Neural cell (in vitro differentiated cells): Measurements from ENCODE around the gene MAP2K7.
A peak's percentile ranks its signal among the peaks of the same experiment; 100 is the strongest.

Experiments used
- EP300 ChIP-seq: fragments of 450-650 bp; conservative IDR thresholded peaks from 2 replicates; pipeline ENCODE4 v1.6.1; 2014; ENCODE audit warnings: antibody characterized with exemption, mild to moderate bottlenecking, moderate library complexity; ENCODE audit not compliant: poor library complexity, severe bottlenecking
- EZH2 ChIP-seq: fragments of 200-600, 300-800 bp; shearing (Covaris generic), sonication (generic); IDR thresholded peaks from 2 replicates; pipeline ENCODE4 v1.6.1; 2014; ENCODE audit warnings: antibody characterized with exemption, low read length, borderline replicate concordance, mild to moderate bottlenecking; ENCODE audit not compliant: insufficient read depth, poor library complexity, severe bottlenecking
- MXI1 ChIP-seq: fragments of 450-650 bp; conservative IDR thresholded peaks from 2 replicates; pipeline ENCODE4 v1.6.1; 2014; ENCODE audit warnings: antibody characterized with exemption, mild to moderate bottlenecking; ENCODE audit not compliant: poor library complexity, severe bottlenecking
- POLR2AphosphoS5 ChIP-seq: IDR thresholded peaks from 2 replicates; pipeline ENCODE4 v1.6.1; 2012
- RAD21 ChIP-seq: fragments of 450-650 bp; conservative IDR thresholded peaks from 2 replicates; pipeline ENCODE4 v1.6.1; 2014; ENCODE audit warnings: antibody characterized with exemption, mild to moderate bottlenecking, moderate library complexity
- REST ChIP-seq: IDR thresholded peaks from 2 replicates; pipeline ENCODE4 v1.6.1; 2012; ENCODE audit warnings: borderline replicate concordance
- SMC3 ChIP-seq: fragments of 450-650 bp; conservative IDR thresholded peaks from 2 replicates; pipeline ENCODE4 v1.6.1; 2014; ENCODE audit warnings: antibody characterized with exemption, mild to moderate bottlenecking, moderate library complexity; ENCODE audit not compliant: poor library complexity
- TAF1 ChIP-seq: IDR thresholded peaks from 2 replicates; pipeline ENCODE4 v1.6.1; 2012; ENCODE audit warnings: low read depth
- TF ChIP-seq, protein P1 (sequence below): fragments of 450-650 bp; IDR thresholded peaks from 2 replicates; pipeline ENCODE4 v1.5.1; 2014; ENCODE audit warnings: antibody characterized with exemption, mild to moderate bottlenecking, moderate library complexity; ENCODE audit not compliant: poor library complexity, severe bottlenecking

DNA sequence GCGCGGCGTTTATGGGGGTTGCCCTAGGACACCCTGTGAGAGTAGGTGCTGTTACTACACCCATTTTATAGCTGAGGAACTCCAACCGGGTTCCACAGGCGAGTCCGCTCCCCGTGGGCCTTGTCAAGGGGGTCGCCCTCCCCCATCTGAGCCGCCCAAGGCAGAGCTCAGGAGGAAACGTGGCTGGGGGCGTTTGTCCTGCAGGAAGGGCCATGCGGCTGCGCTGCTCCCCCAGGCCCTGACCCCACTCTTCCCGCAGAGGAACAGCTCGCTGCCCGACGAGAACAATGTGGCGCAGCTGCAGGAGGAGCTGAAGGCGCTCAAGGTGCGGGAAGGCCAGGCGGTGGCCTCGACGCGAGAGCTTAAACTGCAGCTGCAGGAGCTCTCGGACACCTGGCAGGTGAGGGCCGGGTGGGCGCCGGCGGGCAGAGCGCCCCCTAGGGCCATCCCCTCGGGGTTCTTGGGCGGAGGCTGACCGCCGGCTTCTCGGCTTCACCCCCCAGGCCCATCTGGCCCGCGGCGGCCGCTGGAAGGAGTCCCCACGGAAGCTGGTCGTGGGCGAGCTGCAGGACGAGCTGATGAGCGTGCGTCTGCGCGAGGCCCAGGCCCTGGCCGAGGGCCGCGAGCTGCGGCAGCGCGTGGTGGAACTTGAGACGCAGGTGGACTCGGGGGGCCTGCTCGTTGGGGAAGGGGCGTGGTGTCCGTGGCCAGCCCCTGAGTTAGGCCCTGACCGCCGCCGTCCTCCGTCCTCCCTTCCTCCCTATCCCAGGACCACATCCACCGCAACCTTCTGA, 41.9 kb upstream of the MAP2K7 start:
- TF ChIP-seq POLR2AphosphoS5 (no peak), SMC3 (no peak), REST (no peak), EZH2 (no peak), MXI1 (no peak), RAD21 (no peak), TAF1 (no peak), EP300 (no peak)
- TF ChIP-seq, protein P1, sequence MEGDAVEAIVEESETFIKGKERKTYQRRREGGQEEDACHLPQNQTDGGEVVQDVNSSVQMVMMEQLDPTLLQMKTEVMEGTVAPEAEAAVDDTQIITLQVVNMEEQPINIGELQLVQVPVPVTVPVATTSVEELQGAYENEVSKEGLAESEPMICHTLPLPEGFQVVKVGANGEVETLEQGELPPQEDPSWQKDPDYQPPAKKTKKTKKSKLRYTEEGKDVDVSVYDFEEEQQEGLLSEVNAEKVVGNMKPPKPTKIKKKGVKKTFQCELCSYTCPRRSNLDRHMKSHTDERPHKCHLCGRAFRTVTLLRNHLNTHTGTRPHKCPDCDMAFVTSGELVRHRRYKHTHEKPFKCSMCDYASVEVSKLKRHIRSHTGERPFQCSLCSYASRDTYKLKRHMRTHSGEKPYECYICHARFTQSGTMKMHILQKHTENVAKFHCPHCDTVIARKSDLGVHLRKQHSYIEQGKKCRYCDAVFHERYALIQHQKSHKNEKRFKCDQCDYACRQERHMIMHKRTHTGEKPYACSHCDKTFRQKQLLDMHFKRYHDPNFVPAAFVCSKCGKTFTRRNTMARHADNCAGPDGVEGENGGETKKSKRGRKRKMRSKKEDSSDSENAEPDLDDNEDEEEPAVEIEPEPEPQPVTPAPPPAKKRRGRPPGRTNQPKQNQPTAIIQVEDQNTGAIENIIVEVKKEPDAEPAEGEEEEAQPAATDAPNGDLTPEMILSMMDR, result peak; percentile 16
